Ishikawa (cell line): ENCODE results near the gene ZNF618.

Source experiments
- CEBPB ChIP-seq: IDR thresholded peaks from 2 replicates; pipeline ENCODE4 v1.6.1; 2012
- CREB1 ChIP-seq: IDR thresholded peaks from 2 replicates; pipeline ENCODE4 v1.6.1; 2012; ENCODE audit warnings: low read depth
- EGR1 ChIP-seq: IDR thresholded peaks from 2 replicates; pipeline ENCODE4 v1.6.1; 2012
- EP300 ChIP-seq: IDR thresholded peaks from 2 replicates; pipeline ENCODE4 v1.6.1; 2012; ENCODE audit warnings: borderline replicate concordance
- FOXM1 ChIP-seq: IDR thresholded peaks from 2 replicates; pipeline ENCODE4 v1.6.1; 2012; ENCODE audit warnings: low read depth, borderline replicate concordance
- NFIC ChIP-seq: IDR thresholded peaks from 2 replicates; pipeline ENCODE4 v1.6.1; 2012
- RAD21 ChIP-seq: IDR thresholded peaks from 2 replicates; pipeline ENCODE4 v1.6.1; 2012; ENCODE audit warnings: low read depth
- TAF1 ChIP-seq: IDR thresholded peaks from 2 replicates; pipeline ENCODE4 v1.6.1; 2012; ENCODE audit warnings: low read depth, mild to moderate bottlenecking
- TCF12 ChIP-seq: IDR thresholded peaks from 2 replicates; pipeline ENCODE4 v1.6.1; 2012; ENCODE audit warnings: low read depth
- TEAD4 ChIP-seq: IDR thresholded peaks from 2 replicates; pipeline ENCODE4 v1.6.1; 2012
- USF1 ChIP-seq: IDR thresholded peaks from 2 replicates; pipeline ENCODE4 v1.6.1; 2012
- YY1 ChIP-seq: IDR thresholded peaks from 2 replicates; pipeline ENCODE4 v1.6.1; 2012; ENCODE audit warnings: low read depth
- ZBTB7A ChIP-seq: IDR thresholded peaks from 2 replicates; pipeline ENCODE4 v1.6.1; 2012; ENCODE audit warnings: low read depth
- TF ChIP-seq, protein P1 (sequence below): IDR thresholded peaks from 2 replicates; pipeline ENCODE4 v1.6.1; 2012
- TF ChIP-seq, protein P2 (sequence below): IDR thresholded peaks from 2 replicates; pipeline ENCODE4 v1.6.1; 2012; ENCODE audit warnings: low read depth, mild to moderate bottlenecking

The ZNF618 gene

DNA sequence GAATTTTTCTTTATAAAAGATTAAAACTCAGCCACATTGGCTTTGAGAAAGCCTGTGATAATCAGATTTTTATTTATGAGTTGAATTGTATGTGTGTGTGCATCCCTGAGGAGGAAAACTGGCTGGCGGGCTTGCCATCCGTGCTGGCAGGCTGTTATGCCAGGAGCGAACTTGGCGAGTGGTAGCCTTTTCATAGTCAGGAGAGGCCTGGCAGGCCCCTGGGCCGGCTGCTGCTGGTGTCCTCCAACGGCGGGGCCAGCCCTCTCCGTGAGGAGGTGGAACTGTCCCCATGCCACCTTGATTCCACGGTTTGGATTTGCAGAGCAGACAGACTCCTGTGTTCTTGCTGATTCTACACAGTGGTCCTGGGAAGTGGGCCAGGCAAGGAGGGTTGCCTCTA lies 43.3 kb downstream of the ZNF618 start:
- TF ChIP-seq EGR1 (no peak), CREB1 (no peak), YY1 (no peak), RAD21 (no peak), TCF12 (no peak), FOXM1 (no peak), CEBPB (no peak), TAF1 (no peak), EP300 (no peak), ZBTB7A (no peak), NFIC (no peak), USF1 (no peak), TEAD4 (no peak)
- TF ChIP-seq, protein P1, sequence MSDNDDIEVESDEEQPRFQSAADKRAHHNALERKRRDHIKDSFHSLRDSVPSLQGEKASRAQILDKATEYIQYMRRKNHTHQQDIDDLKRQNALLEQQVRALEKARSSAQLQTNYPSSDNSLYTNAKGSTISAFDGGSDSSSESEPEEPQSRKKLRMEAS: no peak
- TF ChIP-seq, protein P2, sequence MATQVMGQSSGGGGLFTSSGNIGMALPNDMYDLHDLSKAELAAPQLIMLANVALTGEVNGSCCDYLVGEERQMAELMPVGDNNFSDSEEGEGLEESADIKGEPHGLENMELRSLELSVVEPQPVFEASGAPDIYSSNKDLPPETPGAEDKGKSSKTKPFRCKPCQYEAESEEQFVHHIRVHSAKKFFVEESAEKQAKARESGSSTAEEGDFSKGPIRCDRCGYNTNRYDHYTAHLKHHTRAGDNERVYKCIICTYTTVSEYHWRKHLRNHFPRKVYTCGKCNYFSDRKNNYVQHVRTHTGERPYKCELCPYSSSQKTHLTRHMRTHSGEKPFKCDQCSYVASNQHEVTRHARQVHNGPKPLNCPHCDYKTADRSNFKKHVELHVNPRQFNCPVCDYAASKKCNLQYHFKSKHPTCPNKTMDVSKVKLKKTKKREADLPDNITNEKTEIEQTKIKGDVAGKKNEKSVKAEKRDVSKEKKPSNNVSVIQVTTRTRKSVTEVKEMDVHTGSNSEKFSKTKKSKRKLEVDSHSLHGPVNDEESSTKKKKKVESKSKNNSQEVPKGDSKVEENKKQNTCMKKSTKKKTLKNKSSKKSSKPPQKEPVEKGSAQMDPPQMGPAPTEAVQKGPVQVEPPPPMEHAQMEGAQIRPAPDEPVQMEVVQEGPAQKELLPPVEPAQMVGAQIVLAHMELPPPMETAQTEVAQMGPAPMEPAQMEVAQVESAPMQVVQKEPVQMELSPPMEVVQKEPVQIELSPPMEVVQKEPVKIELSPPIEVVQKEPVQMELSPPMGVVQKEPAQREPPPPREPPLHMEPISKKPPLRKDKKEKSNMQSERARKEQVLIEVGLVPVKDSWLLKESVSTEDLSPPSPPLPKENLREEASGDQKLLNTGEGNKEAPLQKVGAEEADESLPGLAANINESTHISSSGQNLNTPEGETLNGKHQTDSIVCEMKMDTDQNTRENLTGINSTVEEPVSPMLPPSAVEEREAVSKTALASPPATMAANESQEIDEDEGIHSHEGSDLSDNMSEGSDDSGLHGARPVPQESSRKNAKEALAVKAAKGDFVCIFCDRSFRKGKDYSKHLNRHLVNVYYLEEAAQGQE: no peak

GRCh38 chr9:113919871-113920270 lies 43.8 kb downstream of the ZNF618 start:
- no peak for TF ChIP-seq TCF12
- no peak for TF ChIP-seq TEAD4
- no peak for TF ChIP-seq CREB1
- no peak for TF ChIP-seq YY1
- TF ChIP-seq USF1: no peak
- TF ChIP-seq, protein P2: no peak
- TF ChIP-seq TAF1: no peak
- TF ChIP-seq EGR1: no peak
- TF ChIP-seq NFIC: no peak
- TF ChIP-seq RAD21: no peak
- TF ChIP-seq, protein P1: no peak
- TF ChIP-seq FOXM1: no peak
- TF ChIP-seq ZBTB7A: no peak
- no peak for TF ChIP-seq EP300

DNA sequence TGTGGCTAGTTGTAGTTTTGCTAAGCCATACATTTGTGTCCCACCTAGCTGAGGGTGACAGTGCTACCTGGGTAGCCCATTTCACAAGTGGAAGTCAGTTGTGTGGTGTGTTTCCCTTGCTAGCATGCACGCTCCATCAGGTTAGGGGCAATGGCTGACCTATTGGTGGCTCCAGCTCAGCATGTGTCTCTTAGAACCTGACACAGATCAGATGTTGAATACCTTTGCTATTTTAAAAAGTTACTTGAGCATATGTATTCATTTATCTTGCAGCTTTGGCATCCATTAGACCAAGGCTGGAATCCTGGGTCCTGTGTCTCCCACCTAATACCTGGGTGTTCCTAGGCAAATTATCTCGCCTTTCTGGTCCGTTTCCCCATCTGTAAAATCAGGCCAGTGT lies 44.8 kb downstream of the ZNF618 start:
- no peak for TF ChIP-seq NFIC
- no peak for TF ChIP-seq CEBPB
- TF ChIP-seq, protein P2: no peak
- no peak for TF ChIP-seq FOXM1
- no peak for TF ChIP-seq YY1
- TF ChIP-seq EP300: no peak
- no peak for TF ChIP-seq TEAD4
- TF ChIP-seq CREB1: no peak
- TF ChIP-seq EGR1: no peak
- TF ChIP-seq USF1: no peak
- TF ChIP-seq RAD21: no peak
- TF ChIP-seq TAF1: no peak
- TF ChIP-seq, protein P1: no peak
- TF ChIP-seq ZBTB7A: no peak
- no peak for TF ChIP-seq TCF12

DNA sequence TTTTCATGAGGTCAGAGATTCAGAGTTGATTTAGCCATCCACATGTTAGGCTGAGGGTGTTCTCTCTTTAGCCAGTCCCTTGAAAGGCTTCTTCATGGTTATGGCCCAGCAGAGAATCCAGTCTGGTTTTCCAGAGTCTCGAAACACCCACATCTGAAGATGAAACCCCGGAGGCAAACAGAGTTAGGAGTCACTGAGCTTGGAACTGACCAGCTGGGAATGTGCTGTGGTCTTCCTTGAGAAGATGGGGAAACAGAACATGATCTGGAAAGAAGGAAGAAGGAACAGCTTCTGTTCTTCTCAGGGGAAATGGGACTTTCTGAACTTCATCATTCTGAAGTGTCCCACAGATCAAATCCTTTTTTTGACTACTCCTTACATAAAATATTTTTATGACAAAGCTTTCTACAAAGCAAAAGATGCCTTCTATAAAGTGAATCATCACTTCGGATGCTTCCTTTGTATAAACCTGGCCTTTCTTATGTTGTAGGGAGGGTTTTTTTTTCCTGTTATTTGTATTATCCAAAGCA lies 45.4 kb downstream of the ZNF618 start:
- TF ChIP-seq TEAD4 (no peak), CREB1 (no peak), CEBPB (no peak), EP300 (no peak), YY1 (no peak), ZBTB7A (no peak), TCF12 (no peak), USF1 (no peak), NFIC (no peak), TAF1 (no peak), FOXM1 (no peak), EGR1 (no peak), RAD21 (no peak)
- TF ChIP-seq, protein P1: no peak
- TF ChIP-seq, protein P2: no peak
